Activated CD4-positive, alpha-beta T cell treated with anti-CD3 and anti-CD28 coated beads for 24 hours (primary cell): ENCODE measurements around the gene CNTLN.
"Not testable (repeated sequence)": the region's sequence is repeated elsewhere in the genome, so short reads cannot be mapped to it uniquely, and the experiment has no call there.

ENCODE experiments used
- DNase-seq, 2 donors: peaks; one replicate each; pipeline ENCODE4 v3.0.0-alpha.2; 2020; ENCODE audit warnings: low read depth in 2 of 2

The CNTLN gene

DNA sequence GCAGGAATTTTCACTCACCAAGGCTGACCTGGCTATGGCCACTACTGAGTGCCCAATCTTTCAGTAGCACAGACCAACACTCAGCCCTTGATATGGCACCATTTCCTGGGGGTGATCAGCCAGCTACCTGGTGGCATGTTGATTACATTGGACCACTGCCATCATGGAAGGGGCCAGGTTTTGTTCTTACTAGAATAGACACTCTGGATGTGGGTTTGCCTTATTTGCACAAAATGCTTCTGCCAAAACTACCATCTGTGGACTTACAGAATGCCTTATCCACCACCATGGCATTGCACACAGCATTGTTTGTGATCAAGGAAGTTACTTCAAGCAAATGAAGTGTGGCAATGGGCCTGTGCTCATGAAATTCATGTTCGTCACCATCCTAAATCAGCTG lies 374.3 kb downstream of the CNTLN start:
- no peak for DNase-seq

GRCh38 chr9:17509701-17510100 lies 374.9 kb downstream of the CNTLN start:
- DNase-seq: no peak

DNA sequence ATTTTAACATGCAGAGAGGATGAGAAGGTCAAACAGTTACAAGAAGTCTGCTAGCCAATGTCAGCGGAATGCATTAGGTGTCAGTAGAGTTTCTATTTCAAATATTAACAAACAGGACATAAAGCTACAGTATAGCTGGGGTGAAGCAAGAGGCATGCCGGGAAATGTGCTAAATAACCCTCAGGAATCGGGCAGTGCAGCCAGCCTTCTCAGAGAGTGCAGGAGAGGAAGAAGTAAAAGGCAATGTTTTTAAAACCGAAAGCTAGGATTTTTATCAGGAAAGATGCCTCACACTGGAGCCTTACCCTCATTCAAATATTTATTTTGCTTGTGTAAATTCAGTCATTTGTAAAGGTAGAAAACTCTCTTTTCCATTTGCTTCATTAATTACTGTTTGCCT lies 384.9 kb downstream of the CNTLN start:
- no peak for DNase-seq

DNA sequence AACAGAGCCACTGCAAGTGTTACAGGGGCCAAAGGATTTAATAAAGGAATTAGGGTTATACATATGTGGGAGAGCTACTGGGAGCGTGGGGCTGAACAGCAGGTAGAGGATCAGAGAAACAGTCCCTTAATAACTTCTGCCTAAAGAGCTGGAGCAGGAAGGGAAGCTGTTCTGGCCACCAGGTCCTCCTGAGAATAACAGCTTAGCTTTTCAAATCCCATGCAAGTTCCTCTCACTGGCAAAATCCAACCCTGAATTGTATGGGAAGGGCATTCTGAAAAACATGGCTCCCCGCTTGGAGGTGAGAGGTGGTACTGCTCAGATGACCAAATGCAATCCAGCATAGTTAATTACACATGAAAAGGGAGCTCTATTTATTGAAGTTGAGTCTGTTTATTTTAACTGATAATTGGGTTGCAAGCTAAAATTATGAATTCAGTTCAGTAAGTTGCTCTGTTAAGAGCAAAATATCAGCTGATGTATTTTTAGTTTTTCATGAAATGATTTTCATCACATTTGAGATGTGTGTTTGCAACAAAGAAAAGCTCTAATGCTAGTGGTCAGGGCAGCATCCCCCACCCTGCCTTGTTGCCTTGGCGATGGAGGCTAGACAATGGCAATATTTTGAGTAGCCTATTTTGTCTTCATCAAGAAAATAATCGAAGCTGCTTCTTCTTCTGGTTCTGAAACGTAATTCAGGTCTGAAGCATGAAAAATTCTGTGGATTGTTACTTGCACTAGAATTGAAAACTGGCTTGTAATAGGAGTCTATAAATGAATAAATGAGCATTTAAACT lies 385.6 kb downstream of the CNTLN start:
- DNase-seq: no peak

DNA sequence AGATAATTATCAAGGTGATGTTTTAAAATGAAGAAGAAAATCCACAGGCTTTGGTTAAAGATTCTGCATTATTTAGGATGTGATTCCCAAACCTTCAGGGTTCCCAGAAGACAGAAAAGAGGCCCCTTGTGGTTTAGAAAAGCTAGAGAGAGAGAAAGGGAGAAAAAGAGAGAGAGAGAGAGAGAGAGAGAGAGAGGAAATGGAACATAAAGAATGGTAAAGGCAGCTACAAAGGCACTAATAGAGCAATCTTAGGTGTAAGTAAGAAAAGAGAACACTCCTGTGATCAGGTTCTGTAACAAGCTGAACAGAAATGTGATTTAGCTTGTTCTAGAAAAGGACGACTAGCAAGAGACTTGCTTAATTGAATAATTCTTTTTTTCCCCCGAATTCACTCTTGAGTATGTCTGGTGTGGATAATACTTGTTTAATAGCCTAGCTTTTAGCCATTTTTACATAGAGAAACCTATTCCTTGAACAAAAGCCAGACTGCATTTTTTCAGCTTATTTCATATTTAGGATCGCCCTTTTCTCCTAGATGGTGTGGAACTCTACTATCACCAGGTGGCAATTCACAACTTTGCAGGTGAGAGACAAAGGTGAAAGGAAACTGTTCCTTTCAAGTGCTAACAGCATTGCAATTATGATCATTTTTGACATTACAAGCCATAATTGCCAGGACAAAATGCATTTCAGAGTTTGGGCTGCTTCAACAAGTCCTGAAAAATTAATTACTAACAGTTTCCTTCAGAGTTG lies 386.4 kb downstream of the CNTLN start:
- DNase-seq: no peak

- DNase-seq: not testable (repeated sequence)
These were observed 391.9 kb downstream of the CNTLN start for GRCh38 chr9:17526726-17527125.

- no peak for DNase-seq
These were observed 394.0 kb downstream of the CNTLN start for GRCh38 chr9:17528859-17529258.

DNA sequence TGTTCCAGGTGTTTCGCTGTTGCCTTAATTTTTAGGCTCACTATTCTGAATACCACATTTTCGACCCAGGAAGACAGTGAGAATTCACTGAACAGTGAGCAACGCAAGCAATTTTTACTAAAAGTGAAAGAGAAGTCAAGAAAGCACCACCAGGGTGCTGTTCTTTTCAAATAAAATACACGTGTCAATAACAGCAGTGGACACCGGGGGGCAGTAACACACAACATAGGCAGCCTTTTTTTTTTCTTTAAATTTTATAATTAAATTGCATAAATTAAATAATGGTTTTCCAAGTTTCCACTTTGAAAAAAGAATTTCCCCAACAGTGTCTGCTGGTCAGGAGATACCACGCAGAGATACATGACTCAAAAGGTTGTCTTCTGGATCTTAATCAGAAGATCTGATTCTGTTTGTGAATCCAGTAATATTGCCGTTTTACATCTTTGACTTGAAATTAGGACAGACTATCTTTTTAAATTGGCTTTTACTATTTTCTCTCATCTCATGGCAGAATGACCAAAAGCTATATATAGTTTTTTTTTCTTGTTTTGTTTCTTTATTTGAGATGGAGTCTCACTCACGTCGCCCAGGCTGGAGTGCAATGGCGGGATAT lies 396.9 kb downstream of the CNTLN start:
- peak in 1 of 2 donors; percentile 10 for DNase-seq

DNA sequence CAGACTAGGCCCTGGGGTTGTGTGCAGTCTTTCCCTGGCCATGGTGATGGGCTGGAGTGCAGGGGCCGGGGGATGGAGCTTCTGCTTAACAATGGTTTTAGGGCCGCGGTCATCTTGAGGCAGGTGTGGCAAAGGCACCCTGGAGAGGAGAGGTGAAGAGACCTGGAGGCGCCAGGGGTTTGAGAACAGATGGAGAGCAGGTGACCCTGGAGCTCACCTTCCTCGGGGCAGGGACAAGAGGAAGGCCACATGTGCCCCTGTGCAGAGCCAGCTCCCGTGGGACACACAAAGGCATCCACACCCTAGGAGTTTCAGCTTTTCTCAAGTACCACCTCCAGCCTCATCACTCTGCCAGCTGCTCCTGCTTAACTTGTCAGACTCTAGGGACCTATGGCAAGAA lies 397.6 kb downstream of the CNTLN start:
- no peak for DNase-seq

DNA sequence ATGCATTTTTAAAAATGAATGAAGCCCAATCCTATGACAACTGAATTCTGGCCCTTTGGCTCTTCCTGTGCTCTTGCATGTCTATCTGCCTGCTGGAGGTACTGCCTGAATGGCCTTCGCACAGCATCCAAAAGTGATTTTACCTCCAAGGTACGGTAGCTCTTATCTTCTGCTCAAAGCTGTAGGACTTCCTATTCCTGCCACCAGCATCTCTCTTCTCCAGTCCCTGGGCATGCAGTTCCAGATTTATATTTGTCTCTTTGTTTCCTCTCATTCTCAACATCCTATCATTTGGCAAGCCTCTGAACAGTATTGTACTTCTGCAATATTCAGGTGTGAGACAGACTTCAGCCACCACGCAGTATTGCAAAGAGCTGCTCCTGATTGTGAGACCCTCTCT lies 400.3 kb downstream of the CNTLN start:
- DNase-seq: no peak

DNA sequence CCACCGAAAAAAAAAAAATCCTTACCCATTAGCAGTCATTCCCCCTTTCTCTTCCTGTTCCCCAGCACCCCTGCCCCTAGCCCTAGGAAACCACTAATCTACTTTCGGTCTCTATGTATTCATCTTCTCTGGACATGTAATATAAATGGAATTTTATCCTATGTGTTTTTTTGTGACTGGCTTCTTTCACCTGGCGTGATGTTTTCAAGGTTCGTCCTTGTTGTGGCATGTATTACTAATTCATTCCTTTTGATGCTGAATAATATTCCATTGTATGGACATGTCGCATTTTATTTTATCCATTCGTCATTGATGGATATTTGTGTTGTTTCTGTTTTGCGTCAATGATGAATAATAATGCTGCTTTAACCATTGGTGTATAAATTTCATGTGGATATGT lies 401.2 kb downstream of the CNTLN start:
- no peak for DNase-seq

DNA sequence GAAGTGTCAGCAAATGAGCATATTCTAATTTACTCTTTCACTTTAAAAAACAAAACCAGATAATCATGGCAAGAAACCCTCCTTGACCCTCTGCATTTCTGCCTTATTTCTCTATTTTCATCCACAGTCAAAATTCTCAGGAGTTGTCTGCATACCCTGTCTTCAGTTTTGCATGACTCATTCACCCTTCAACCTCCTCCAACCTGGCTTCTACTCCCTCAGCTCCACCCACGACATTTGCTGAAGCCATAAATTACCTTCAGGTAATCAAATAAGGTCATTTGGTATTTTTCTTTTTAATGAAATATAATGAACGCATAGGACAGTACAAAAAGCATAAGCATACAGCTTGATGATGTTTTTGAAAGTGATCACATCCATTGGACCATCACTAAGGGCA lies 416.2 kb downstream of the CNTLN start:
- DNase-seq: no peak
